ENCODE results near the gene INTS11. TPM values are rescaled to one million over a fixed set of nuclear protein-coding genes. Genes with fewer than 3 reads are reported as not detected.

Gene INTS11
- polyA plus RNA-seq, 4 donors: 94.9 to 331 (median 186) TPM

Other genes with a start within 250 kb of the INTS11 start
- gene C1orf159, start 208.6 kb downstream of the INTS11 start, polyA plus RNA-seq: 10 to 100 TPM in 3 of 4 donors, 1 to 10 TPM in 1; 9.2 to 19.0 (median 12.6) TPM
- gene TTLL10, start 150.8 kb downstream of the INTS11 start, polyA plus RNA-seq: under 1 TPM in 2 of 4 donors, not detected in 2; 0.21 to 0.36 TPM
- gene TNFRSF18, start 118.1 kb downstream of the INTS11 start, polyA plus RNA-seq: 1 to 10 TPM in 2 of 4 donors, under 1 TPM in 1, not detected in 1; 0.47 to 5.9 (median 1.8) TPM
- gene TNFRSF4, start 110.5 kb downstream of the INTS11 start, polyA plus RNA-seq: 1 to 10 TPM in 3 of 4 donors, not detected in 1; 1.2 to 3.5 (median 3.1) TPM
- 100 to 1,000 TPM in 3 of 4 donors, 10 to 100 TPM in 1; 91.2 to 190 (median 151) TPM for gene SDF4, start 92.7 kb downstream of the INTS11 start, polyA plus RNA-seq
- 10 to 100 TPM in 2 of 4 donors, 1 to 10 TPM in 2; 2.7 to 13.7 (median 6.8) TPM for gene B3GALT6, start 92.4 kb downstream of the INTS11 start, polyA plus RNA-seq
- gene C1QTNF12, start 77.9 kb downstream of the INTS11 start, polyA plus RNA-seq: 100 to 1,000 TPM in 2 of 4 donors, 10 to 100 TPM in 2; 10.6 to 203 (median 98.5) TPM
- gene UBE2J2, start 50.8 kb downstream of the INTS11 start, polyA plus RNA-seq: 10 to 100 TPM; 45.9 to 67.0 (median 60.7) TPM
- 10 to 100 TPM in 2 of 4 donors, 1 to 10 TPM in 2; 5.2 to 37.1 (median 17.2) TPM for gene SCNN1D, start 44.2 kb downstream of the INTS11 start, polyA plus RNA-seq
- 10 to 100 TPM; 28.6 to 71.1 (median 50.6) TPM for gene ACAP3, start 16.7 kb downstream of the INTS11 start, polyA plus RNA-seq
- gene PUSL1, start 16.1 kb downstream of the INTS11 start, polyA plus RNA-seq: 10 to 100 TPM; 15.0 to 22.7 (median 18.4) TPM
- gene CPTP, start 142 bp upstream of the INTS11 start, polyA plus RNA-seq: 10 to 100 TPM; 18.5 to 71.3 (median 45.1) TPM
- under 1 TPM; 0.33 to 0.99 (median 0.63) TPM for gene TAS1R3, start 6.6 kb upstream of the INTS11 start, polyA plus RNA-seq
- 10 to 100 TPM; 46.7 to 88.8 (median 61.3) TPM for gene DVL1, start 24.8 kb upstream of the INTS11 start, polyA plus RNA-seq
- 100 to 1,000 TPM in 1 of 4 donors, 10 to 100 TPM in 1, 1 to 10 TPM in 2; 2.7 to 538 (median 14.7) TPM for gene MXRA8, start 33.9 kb upstream of the INTS11 start, polyA plus RNA-seq
- 100 to 1,000 TPM in 3 of 4 donors, 10 to 100 TPM in 1; 88.1 to 382 (median 297) TPM for gene AURKAIP1, start 50.5 kb upstream of the INTS11 start, polyA plus RNA-seq
- 100 to 1,000 TPM in 3 of 4 donors, 10 to 100 TPM in 1; 71.9 to 224 (median 198) TPM for gene CCNL2, start 74.7 kb upstream of the INTS11 start, polyA plus RNA-seq
- gene MRPL20, start 82.6 kb upstream of the INTS11 start, polyA plus RNA-seq: 100 to 1,000 TPM; 135 to 221 (median 167) TPM
- gene ANKRD65, start 96.6 kb upstream of the INTS11 start, polyA plus RNA-seq: 1 to 10 TPM; 1.1 to 1.7 (median 1.5) TPM
- 100 to 1,000 TPM in 1 of 4 donors, 10 to 100 TPM in 1, 1 to 10 TPM in 1, under 1 TPM in 1; 0.67 to 122 (median 6.9) TPM for gene VWA1, start 111.0 kb upstream of the INTS11 start, polyA plus RNA-seq
- gene ATAD3C, start 125.0 kb upstream of the INTS11 start, polyA plus RNA-seq: 1 to 10 TPM in 1 of 4 donors, under 1 TPM in 2, not detected in 1; 0.27 to 1.5 (median 0.66) TPM
- gene ATAD3B, start 147.1 kb upstream of the INTS11 start, polyA plus RNA-seq: 10 to 100 TPM; 17.4 to 34.5 (median 19.4) TPM
- 10 to 100 TPM; 16.8 to 42.1 (median 25.0) TPM for gene ATAD3A, start 187.5 kb upstream of the INTS11 start, polyA plus RNA-seq
- gene TMEM240, start 216.0 kb upstream of the INTS11 start, polyA plus RNA-seq: 1 to 10 TPM in 3 of 4 donors, not detected in 1; 1.6 to 3.7 (median 1.6) TPM